Sigmoid colon (tissue), 3 donors: Measurements from ENCODE around the gene NEURL2.

Source experiments
- CTCF ChIP-seq, 4 experiments: fragments of 450-650 bp in 3 of 4; fragments of 200-600 bp in 1 of 4; IDR thresholded peaks; one replicate each; pipeline ENCODE4 v1.5.1; 2016 to 2019; ENCODE audit warnings: antibody characterized with exemption in 4 of 4, mild to moderate bottlenecking in 3 of 4, moderate library complexity in 2 of 4
- POLR2A ChIP-seq, 2 donors: fragments of 450-650 bp; IDR thresholded peaks; one replicate each; pipeline ENCODE4 v1.6.1; 2016; ENCODE audit warnings: antibody characterized with exemption in 2 of 2, mild to moderate bottlenecking in 2 of 2, moderate library complexity in 2 of 2

GRCh38 chr20:45845452-45845851 lies 45.6 kb downstream of the NEURL2 start:
- TF ChIP-seq CTCF (IDR thresholded peaks at IDR 0.05) (no peak), POLR2A (IDR thresholded peaks at IDR 0.05) (no peak)
